Measurements from ENCODE around the gene TRIM43B.
"Not testable (repeated sequence)": the region's sequence is repeated elsewhere in the genome, so short reads cannot be mapped to it uniquely, and the experiment has no call there.

- not testable (repeated sequence) for TF ChIP-seq POLR2A (IDR thresholded peaks at IDR 0.05)
- TF ChIP-seq, protein P1, sequence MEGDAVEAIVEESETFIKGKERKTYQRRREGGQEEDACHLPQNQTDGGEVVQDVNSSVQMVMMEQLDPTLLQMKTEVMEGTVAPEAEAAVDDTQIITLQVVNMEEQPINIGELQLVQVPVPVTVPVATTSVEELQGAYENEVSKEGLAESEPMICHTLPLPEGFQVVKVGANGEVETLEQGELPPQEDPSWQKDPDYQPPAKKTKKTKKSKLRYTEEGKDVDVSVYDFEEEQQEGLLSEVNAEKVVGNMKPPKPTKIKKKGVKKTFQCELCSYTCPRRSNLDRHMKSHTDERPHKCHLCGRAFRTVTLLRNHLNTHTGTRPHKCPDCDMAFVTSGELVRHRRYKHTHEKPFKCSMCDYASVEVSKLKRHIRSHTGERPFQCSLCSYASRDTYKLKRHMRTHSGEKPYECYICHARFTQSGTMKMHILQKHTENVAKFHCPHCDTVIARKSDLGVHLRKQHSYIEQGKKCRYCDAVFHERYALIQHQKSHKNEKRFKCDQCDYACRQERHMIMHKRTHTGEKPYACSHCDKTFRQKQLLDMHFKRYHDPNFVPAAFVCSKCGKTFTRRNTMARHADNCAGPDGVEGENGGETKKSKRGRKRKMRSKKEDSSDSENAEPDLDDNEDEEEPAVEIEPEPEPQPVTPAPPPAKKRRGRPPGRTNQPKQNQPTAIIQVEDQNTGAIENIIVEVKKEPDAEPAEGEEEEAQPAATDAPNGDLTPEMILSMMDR (IDR thresholded peaks at IDR 0.05): not testable (repeated sequence)
Measured at GRCh38 chr2:95466572-95466971, 18.0 kb downstream of the TRIM43B start.
